Neural crest cell (in vitro differentiated cells): ENCODE data around the gene HDDC3. TPM values are rescaled to one million over a fixed set of nuclear protein-coding genes. Genes with fewer than 3 reads are reported as not detected.

Source experiments
- DNase-seq: peaks from one replicate; pipeline ENCODE4 v3.0.0; 2021; ENCODE audit warnings: low read depth, mixed read lengths, low spot score
- H3K27ac Mint-ChIP-seq: one replicate; pipeline ENCODE4 v1.8.0; 2021; ENCODE audit warnings: mild to moderate bottlenecking, mixed read lengths; ENCODE audit not compliant: unreplicated experiment
- H3K27me3 Mint-ChIP-seq: 2 replicates; pipeline ENCODE4 v1.8.0; 2021; ENCODE audit warnings: low read depth, mild to moderate bottlenecking, mixed read lengths
- H3K36me3 Mint-ChIP-seq: 2 replicates; pipeline ENCODE4 v1.8.0; 2021; ENCODE audit warnings: low read depth, mild to moderate bottlenecking, mixed read lengths
- H3K4me1 Mint-ChIP-seq: 2 replicates; pipeline ENCODE4 v1.8.0; 2021; ENCODE audit warnings: mixed read lengths
- H3K4me3 Mint-ChIP-seq: one replicate; pipeline ENCODE4 v1.8.0; 2021; ENCODE audit warnings: mild to moderate bottlenecking, mixed read lengths
- H3K9me3 Mint-ChIP-seq: 2 replicates; pipeline ENCODE4 v1.8.0; 2021; ENCODE audit warnings: mixed read lengths
- CTCF ChIP-seq: fragments of 200-600 bp; sonication (generic); conservative IDR thresholded peaks from 2 replicates; pipeline ENCODE4 v1.5.0; 2021; ENCODE audit warnings: antibody characterized with exemption, mild to moderate bottlenecking
- total RNA-seq: library from RNA; stranded (reverse); gene quantifications from 2 replicates; pipeline ENCODE4 v1.2.1, GENCODE V29; 2021

The HDDC3 gene
- total RNA-seq, 1 donor from 2014 or later, result 16.7 TPM

GRCh38 chr15:90952901-90953677 lies 20.7 kb upstream of the HDDC3 start:
- no peaks in the 10 kb centered on the region for H3K9me3 Mint-ChIP-seq
- H3K4me3 Mint-ChIP-seq, result peak overlapping the region; percentile 74
- peak overlapping the region; percentile 75 for H3K27ac Mint-ChIP-seq
- H3K36me3 Mint-ChIP-seq, result peaks cover 6% of the 10 kb centered on the region
- peaks cover 17% of the 10 kb centered on the region for H3K4me1 Mint-ChIP-seq
- no peak for DNase-seq
- TF ChIP-seq CTCF, result no peak
- H3K27me3 Mint-ChIP-seq, result peaks cover 3% of the 10 kb centered on the region

- no peaks in the 10 kb centered on the region for H3K27me3 Mint-ChIP-seq
- TF ChIP-seq CTCF, result no peak
- no peak overlapping the region for H3K4me3 Mint-ChIP-seq
- H3K36me3 Mint-ChIP-seq, result peaks cover 6% of the 10 kb centered on the region
- H3K9me3 Mint-ChIP-seq, result no peaks in the 10 kb centered on the region
- H3K27ac Mint-ChIP-seq, result no peak overlapping the region
- peaks cover 1% of the 10 kb centered on the region for H3K4me1 Mint-ChIP-seq
- DNase-seq, result no peak
Observed at GRCh38 chr15:90950676-90951075, 18.3 kb upstream of the HDDC3 start.

GRCh38 chr15:90949979-90950675 lies 17.8 kb upstream of the HDDC3 start:
- TF ChIP-seq CTCF, result no peak

GRCh38 chr15:90948506-90948905 lies 16.2 kb upstream of the HDDC3 start:
- DNase-seq, result no peak
- no peak for TF ChIP-seq CTCF
- H3K9me3 Mint-ChIP-seq, result no peaks in the 10 kb centered on the region
- no peaks in the 10 kb centered on the region for H3K4me1 Mint-ChIP-seq
- peaks cover 5% of the 10 kb centered on the region for H3K36me3 Mint-ChIP-seq
- H3K27ac Mint-ChIP-seq, result no peak overlapping the region
- no peaks in the 10 kb centered on the region for H3K27me3 Mint-ChIP-seq
- no peak overlapping the region for H3K4me3 Mint-ChIP-seq

More at GRCh38 chr15:90949979-90950675, 17.8 kb upstream of the HDDC3 start:
- Mint-ChIP-seq H3K27me3 (no peaks in the 10 kb centered on the region), H3K36me3 (peaks cover 6% of the 10 kb centered on the region), H3K27ac (no peak overlapping the region), H3K9me3 (no peaks in the 10 kb centered on the region), H3K4me1 (no peaks in the 10 kb centered on the region), H3K4me3 (no peak overlapping the region)
- DNase-seq, result no peak

- Mint-ChIP-seq H3K27ac (no peak overlapping the region), H3K4me3 (no peak overlapping the region), H3K4me1 (no peaks in the 10 kb centered on the region), H3K9me3 (no peaks in the 10 kb centered on the region), H3K36me3 (peaks cover 2% of the 10 kb centered on the region), H3K27me3 (no peaks in the 10 kb centered on the region)
- TF ChIP-seq CTCF, result no peak
- DNase-seq, result no peak
Observed at GRCh38 chr15:90947577-90948357, 15.4 kb upstream of the HDDC3 start.
